GM12801 (cell line): ENCODE data around the gene SNX5.

Experiments
- CTCF ChIP-seq: IDR thresholded peaks from one replicate; pipeline ENCODE4 v1.5.1; 2011; ENCODE audit warnings: control low read depth; ENCODE audit not compliant: insufficient read length; ENCODE audit errors: extremely low read depth

Gene SNX5

GRCh38 chr20:17941087-17941825 lies 27.3 kb downstream of the SNX5 start:
- no peak for TF ChIP-seq CTCF

- no peak for TF ChIP-seq CTCF
Measured at GRCh38 chr20:17940224-17940971, 28.2 kb downstream of the SNX5 start.

DNA sequence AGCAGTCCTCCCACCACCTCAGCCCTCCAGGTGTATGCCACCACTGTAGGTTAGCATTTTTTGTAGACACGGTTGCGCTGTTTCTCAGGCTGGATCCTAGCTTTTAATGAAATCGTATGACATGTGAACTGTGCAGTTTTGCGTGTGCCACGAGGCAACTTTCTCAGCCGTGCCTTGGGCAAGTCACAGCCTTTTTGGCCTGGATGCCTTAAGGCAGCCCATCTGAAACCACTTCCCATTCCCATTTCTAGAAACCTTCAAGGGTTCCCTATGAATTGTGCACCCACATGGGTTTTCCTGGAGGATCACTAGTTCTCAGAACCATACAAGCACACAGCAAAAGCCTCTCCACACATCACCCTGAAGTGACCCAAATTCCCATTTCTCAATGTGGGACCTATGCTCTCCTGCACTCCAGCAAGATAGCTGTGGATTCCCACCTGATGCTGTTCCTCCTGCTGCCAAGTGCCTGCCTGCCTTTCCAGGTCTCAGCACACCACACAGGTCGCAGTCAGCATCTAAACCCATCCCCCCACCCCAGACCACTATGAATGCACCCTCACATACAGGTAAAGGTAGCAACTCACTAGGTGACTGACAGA lies 28.9 kb downstream of the SNX5 start:
- no peak for TF ChIP-seq CTCF

- TF ChIP-seq CTCF, result peak; percentile 23
Measured at GRCh38 chr20:17938871-17939619, 29.5 kb downstream of the SNX5 start.

DNA sequence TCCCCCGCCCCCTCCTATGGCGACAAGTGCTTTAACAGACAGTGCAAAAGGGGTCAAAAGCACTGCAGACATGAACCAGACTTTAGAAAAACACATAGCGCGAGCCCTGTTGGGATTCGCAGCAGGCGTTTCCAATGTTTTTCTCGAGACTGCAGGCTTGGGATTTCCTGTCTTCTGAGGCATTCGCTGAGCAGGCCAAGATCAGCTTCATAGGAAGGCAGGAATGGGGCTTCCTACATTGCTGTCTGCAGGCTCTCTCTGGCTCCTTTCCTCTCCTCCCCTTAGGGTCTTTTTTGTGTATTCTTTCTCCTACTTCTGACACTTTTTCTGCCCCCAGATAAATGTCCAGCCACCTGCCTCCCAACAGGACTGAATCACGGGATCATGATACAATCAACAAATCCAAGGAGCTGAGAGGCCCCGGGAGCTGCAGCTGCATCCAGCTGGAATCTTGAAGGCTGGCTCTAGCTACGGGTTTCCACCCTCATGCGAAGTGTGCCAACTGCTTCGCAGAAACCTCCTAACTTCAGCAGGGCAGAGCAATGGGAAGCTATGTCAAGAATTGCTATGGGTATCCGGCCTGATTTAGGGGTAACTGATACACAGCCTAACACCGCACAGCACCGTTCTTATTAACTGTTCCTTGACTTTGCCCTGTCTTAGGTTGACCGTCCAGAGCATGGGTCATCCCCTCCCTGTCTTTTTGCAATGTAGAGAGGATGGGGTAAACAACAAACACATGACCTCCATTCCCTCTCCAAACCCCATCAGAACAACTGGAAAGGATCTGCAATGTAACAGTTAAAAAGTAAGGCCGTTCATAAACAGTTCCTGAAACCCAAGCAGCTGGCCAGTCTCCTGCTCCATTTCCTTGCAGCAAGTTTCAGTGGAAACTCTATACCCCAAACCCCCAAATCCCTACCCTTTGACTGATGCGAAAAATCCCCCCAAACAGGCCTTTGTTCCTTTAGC lies 31.5 kb downstream of the SNX5 start:
- no peak for TF ChIP-seq CTCF

DNA sequence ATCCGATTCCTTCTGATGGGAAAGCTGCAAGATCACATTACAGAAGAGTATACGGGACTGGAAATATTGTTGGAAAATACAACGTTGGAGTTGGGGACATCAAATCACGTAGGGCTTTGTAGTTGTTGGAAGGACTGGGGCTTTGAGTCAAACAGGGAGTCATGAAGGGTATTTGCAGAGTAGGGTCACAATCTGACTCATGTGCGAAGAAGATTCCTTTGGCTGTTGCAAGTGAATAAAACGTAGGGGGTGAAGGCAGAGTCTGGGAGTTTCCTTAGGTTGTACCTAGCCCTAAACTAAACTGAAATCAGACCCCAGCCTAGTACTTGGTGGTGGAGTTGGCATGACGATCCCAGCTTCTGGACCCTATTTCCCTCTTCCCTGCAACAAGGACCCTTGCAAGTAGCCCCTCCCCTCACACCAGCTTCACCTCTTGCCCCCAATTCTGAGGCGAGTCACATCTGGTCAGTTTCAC lies 32.3 kb downstream of the SNX5 start:
- no peak for TF ChIP-seq CTCF
